Ovary (tissue), 9 donors: ENCODE measurements around the gene FADD. TPM values are rescaled to one million over a fixed set of nuclear protein-coding genes. Genes with fewer than 3 reads are reported as not detected.

Source experiments
- DNase-seq, 5 donors: peaks; one replicate each; pipeline ENCODE4 v3.0.0-alpha.2; 2019 to 2020
- H3K27ac ChIP-seq, 2 donors: fragments of 200-600 bp; one replicate each; pipeline versions ENCODE4 v1.5.1 to v1.8.0; 2019 to 2022
- H3K27me3 ChIP-seq: fragments of 200-600 bp; one replicate; pipeline ENCODE4 v1.8.0; 2022
- H3K36me3 ChIP-seq: fragments of 200-600 bp; sonication (generic); one replicate; pipeline ENCODE4 v1.5.1; 2019
- H3K4me1 ChIP-seq: one replicate; pipeline ENCODE4 v1.8.1; 2013; ENCODE audit warnings: mild to moderate bottlenecking, moderate library complexity; ENCODE audit not compliant: insufficient read depth
- H3K4me3 ChIP-seq: fragments of 200-600 bp; sonication (generic); one replicate; pipeline ENCODE4 v1.5.1; 2017
- H3K9me3 ChIP-seq, 2 donors: fragments of 200-600 bp in 1 of 2; sonication (generic) in 1 of 2; one replicate each; pipeline versions ENCODE4 v1.5.1 to v1.8.1; 2013 to 2019; ENCODE audit warnings: mild to moderate bottlenecking in 1 of 2, moderate library complexity in 1 of 2
- EP300 ChIP-seq: sonication (generic); formaldehyde crosslinking; IDR thresholded peaks from one replicate; pipeline ENCODE4 v1.6.1; 2017; ENCODE audit warnings: antibody characterized with exemption
- POLR2A ChIP-seq: fragments of 450-650 bp; IDR thresholded peaks from one replicate; pipeline ENCODE4 v1.6.1; 2017; ENCODE audit warnings: antibody characterized with exemption, mild to moderate bottlenecking, moderate library complexity
- WGBS, 3 donors: extraction: QIAGEN DNeasy Blood & Tissue Kit in 1 of 3; methylation state at CpG; one replicate each; pipeline versions ENCODE4 v1.1.5 to v1.1.7; 2013 to 2017; 5-methylcytosine and 5-hydroxymethylcytosine counted together
- intact Hi-C, 4 donors: fragments of 100-400 bp; cut with DNase I; formaldehyde crosslinking; loops; one replicate each; pipeline versions ENCODE4 v1.11.0 to v1.15.1; 2022 to 2023
- polyA plus RNA-seq, 2 donors: library from polyadenylated mRNA; stranded (reverse); fragments of 200-250 nt in 1 of 2; fragments of 350-450 nt in 1 of 2; fragmentation: Illumina TruSeq in 1 of 2; extraction: RNeasy Lipid Tissue Mini Kit (QIAGEN cat#74804) in 1 of 2; gene quantifications; one replicate each; pipeline ENCODE4 v1.2.3, GENCODE V29; 2013 to 2014
- total RNA-seq, 7 donors: library from RNA; depleted of rRNA in 2 of 7; stranded (reverse); fragments of >200 nt in 2 of 7; fragmentation: NEBNext Ultra II Directional in 3 of 7; extraction: Animal tissue kit (Norgen Biotek cat#: 25700) in 3 of 7; gene quantifications; one replicate each; pipeline versions ENCODE4 v1.1.0 to v1.2.4, GENCODE V29; 2016 to 2023
- TF ChIP-seq, protein P1 (sequence below), 3 donors: fragments of 450-650 bp in 2 of 3; fragments of 200-600 bp in 1 of 3; IDR thresholded peaks; one replicate each; pipeline versions ENCODE4 v1.5.1 to v1.8.0; 2016 to 2022; ENCODE audit warnings: antibody characterized with exemption in 3 of 3, mild to moderate bottlenecking in 1 of 3
- donor health status: DM: no; HTN: no; CAD: no; lungs with moderate emphysema.
- donor health status: DM: no; HTN: no; CAD: no.
- donor health status: Bipolar disorder and iron deficiency.
- donor health status: DM: yes; HTN: yes; CAD: no.
- donor health status: DM: no; HTN: no; CAD: no.
- donor health status: DM: yes; HTN: yes; CAD: no.

FADD gene
- total and polyA plus RNA-seq, 9 donors = 13.1 to 22.3 (median 16.5) TPM

DNA sequence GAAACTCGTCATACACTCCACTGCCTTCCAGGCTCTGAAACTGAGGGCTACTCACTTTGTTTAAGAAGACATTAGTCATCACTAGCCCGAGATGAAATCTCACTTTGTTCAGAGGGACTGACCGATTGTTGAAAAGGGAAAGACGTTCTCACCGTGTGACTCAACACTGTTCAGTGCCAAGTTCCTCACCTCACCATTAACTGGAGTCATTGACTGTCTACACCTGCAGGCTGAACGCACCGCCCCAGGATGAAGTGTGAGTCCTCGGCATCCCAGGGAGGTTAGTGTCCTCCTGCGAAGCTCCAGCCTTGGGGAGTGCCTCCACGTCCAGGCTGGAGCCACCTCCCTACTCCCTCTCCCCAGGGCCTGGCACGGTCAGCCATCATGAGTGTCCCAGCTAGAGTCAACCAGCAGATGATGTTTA lies 30.4 kb downstream of the FADD start:
- intact Hi-C loops = no loop called here
- no peak overlapping the region for H3K27ac ChIP-seq
- no peaks in the 10 kb centered on the region for H3K4me1 ChIP-seq
- H3K36me3 ChIP-seq = no peaks in the 10 kb centered on the region
- 72 to 79% (median 76%) methylated on average over 11 of the region's 11 CpGs for WGBS, 3 donors
- H3K9me3 ChIP-seq = no peaks in the 10 kb centered on the region
- no peaks in the 10 kb centered on the region for H3K27me3 ChIP-seq
- TF ChIP-seq POLR2A = no peak
- no peak for TF ChIP-seq EP300
- TF ChIP-seq, protein P1, sequence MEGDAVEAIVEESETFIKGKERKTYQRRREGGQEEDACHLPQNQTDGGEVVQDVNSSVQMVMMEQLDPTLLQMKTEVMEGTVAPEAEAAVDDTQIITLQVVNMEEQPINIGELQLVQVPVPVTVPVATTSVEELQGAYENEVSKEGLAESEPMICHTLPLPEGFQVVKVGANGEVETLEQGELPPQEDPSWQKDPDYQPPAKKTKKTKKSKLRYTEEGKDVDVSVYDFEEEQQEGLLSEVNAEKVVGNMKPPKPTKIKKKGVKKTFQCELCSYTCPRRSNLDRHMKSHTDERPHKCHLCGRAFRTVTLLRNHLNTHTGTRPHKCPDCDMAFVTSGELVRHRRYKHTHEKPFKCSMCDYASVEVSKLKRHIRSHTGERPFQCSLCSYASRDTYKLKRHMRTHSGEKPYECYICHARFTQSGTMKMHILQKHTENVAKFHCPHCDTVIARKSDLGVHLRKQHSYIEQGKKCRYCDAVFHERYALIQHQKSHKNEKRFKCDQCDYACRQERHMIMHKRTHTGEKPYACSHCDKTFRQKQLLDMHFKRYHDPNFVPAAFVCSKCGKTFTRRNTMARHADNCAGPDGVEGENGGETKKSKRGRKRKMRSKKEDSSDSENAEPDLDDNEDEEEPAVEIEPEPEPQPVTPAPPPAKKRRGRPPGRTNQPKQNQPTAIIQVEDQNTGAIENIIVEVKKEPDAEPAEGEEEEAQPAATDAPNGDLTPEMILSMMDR (IDR thresholded peaks at IDR 0.05) = no peak
- no peak for DNase-seq
- H3K4me3 ChIP-seq = no peak overlapping the region

DNA sequence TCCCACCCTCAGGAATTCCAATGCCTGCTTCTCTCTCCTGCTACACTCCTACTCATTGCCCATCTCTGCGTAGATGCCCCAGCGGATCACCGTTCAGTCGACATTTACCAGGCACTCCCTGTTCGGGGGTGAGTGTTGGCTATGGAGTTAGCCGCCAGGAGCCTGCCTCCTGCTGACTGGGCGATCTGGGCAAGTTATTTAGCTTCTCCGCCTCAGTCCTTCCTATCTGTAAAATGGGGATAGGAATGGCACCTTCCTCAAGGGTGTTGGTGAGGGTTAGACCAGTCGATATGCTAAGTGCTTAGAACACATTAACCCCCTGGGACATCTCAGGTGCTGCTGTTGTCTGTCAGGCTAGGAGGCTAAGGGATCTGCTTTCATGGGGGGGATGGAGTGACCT lies 30.9 kb downstream of the FADD start:
- Histone ChIP-seq H3K27ac (no peak overlapping the region), H3K4me1 (no peaks in the 10 kb centered on the region), H3K9me3 (no peaks in the 10 kb centered on the region), H3K36me3 (no peaks in the 10 kb centered on the region), H3K27me3 (no peaks in the 10 kb centered on the region), H3K4me3 (no peak overlapping the region)
- DNase-seq = no peak
- TF ChIP-seq, protein P1 (IDR thresholded peaks at IDR 0.05) = no peak
- TF ChIP-seq POLR2A (no peak), EP300 (no peak)
- intact Hi-C loops = no loop called here
- 87 to 91% (median 89%) methylated on average over 9 of the region's 9 CpGs for WGBS, 3 donors

DNA sequence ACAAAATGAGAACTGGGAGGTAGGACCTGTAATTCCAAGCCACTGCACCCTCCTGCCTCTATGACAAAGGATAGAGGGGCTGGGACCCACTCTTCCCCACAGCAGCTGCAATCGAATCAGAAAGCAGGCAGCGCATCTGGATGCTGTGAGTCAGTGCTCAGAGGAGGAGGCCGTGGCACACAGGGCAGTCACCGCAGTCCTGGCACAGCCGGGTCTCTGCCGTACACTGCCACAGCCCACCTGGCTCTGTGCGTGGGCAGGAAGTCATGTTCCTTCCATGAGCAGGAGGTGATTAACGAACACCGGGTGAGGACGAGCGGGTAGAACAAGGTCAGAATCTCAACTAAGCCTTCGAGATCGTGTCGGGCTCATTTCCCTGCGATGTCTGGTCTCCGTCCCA lies 37.2 kb downstream of the FADD start:
- TF ChIP-seq, protein P1 (IDR thresholded peaks at IDR 0.05) = no peak
- TF ChIP-seq POLR2A = no peak
- no peak for TF ChIP-seq EP300
- WGBS, 3 donors = 42 to 45% (median 43%) methylated on average over 16 of the region's 16 CpGs
- intact Hi-C loops = no loop called here
- H3K4me3 ChIP-seq = no peak overlapping the region
- H3K27ac ChIP-seq = no peak overlapping the region
- no peaks in the 10 kb centered on the region for H3K4me1 ChIP-seq
- no peaks in the 10 kb centered on the region for H3K27me3 ChIP-seq
- DNase-seq = no peak
- H3K9me3 ChIP-seq = no peaks in the 10 kb centered on the region
- H3K36me3 ChIP-seq = no peaks in the 10 kb centered on the region

DNA sequence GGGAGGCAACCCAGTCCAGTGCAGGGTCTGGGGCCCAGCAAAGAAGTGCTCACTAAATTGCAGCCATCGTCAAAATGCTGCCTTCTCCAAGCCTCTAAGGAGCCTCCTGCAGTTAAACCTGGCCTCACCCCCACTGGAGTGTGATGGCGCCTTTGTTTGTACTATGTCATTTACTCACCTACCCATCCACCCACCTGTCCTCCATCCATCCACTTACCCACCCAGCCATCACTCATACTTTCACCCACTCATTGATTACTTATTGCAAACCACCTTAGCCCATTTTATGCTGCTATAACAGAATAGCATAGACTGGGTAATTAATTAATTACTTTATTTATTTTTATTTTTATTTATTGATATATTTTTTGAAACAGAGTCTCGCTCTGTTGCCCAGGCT lies 38.6 kb downstream of the FADD start:
- DNase-seq = no peak
- no peaks in the 10 kb centered on the region for H3K9me3 ChIP-seq

More for the DNA sequence above, 38.6 kb downstream of the FADD start:
- intact Hi-C loops = no loop called here
- 83 to 92% (median 86%) methylated on average over 3 of the region's 3 CpGs for WGBS, 3 donors
- no peak overlapping the region for H3K4me3 ChIP-seq
- no peaks in the 10 kb centered on the region for H3K36me3 ChIP-seq
- no peaks in the 10 kb centered on the region for H3K27me3 ChIP-seq
- no peak overlapping the region for H3K27ac ChIP-seq
- no peaks in the 10 kb centered on the region for H3K4me1 ChIP-seq
- TF ChIP-seq EP300 = no peak
- TF ChIP-seq POLR2A = no peak
- TF ChIP-seq, protein P1 (IDR thresholded peaks at IDR 0.05) = no peak
